Measurements from ENCODE around the gene NDUFA3. TPM values are rescaled to one million over a fixed set of nuclear protein-coding genes. Genes with fewer than 3 reads are reported as not detected.

NDUFA3 gene
- total RNA-seq, 1 donor from 2014 or later, result 135 TPM

GRCh38 chr19:54129617-54129996 lies 27.0 kb downstream of the NDUFA3 start:
- H3K36me3 Mint-ChIP-seq, result peaks cover 24% of the 10 kb centered on the region
- H3K4me3 Mint-ChIP-seq, result no peak overlapping the region
- no peak overlapping the region for H3K27ac Mint-ChIP-seq
- DNase-seq (ENCODE audit: low spot score in 2 of 2, unreplicated experiment in 2 of 2), result no peak
- no peaks in the 10 kb centered on the region for H3K9me3 Mint-ChIP-seq
- no peaks in the 10 kb centered on the region for H3K4me1 Mint-ChIP-seq
- H3K27me3 Mint-ChIP-seq (ENCODE audit: low read depth), result peaks cover 5% of the 10 kb centered on the region
- TF ChIP-seq CTCF (IDR thresholded peaks at IDR 0.05; ENCODE audit: unreplicated experiment), result no peak

- H3K27ac Mint-ChIP-seq, result no peak overlapping the region
- H3K4me1 Mint-ChIP-seq, result peaks cover 9% of the 10 kb centered on the region
- H3K9me3 Mint-ChIP-seq, result no peaks in the 10 kb centered on the region
- H3K4me3 Mint-ChIP-seq, result no peak overlapping the region
- peak in 1 of 2 experiments; percentile 49 for DNase-seq (ENCODE audit: low spot score in 2 of 2, unreplicated experiment in 2 of 2)
- peaks cover 8% of the 10 kb centered on the region for H3K27me3 Mint-ChIP-seq (ENCODE audit: low read depth)
- peaks cover 11% of the 10 kb centered on the region for H3K36me3 Mint-ChIP-seq
- TF ChIP-seq CTCF (IDR thresholded peaks at IDR 0.05; ENCODE audit: unreplicated experiment), result no peak
Observed at GRCh38 chr19:54133312-54133956, 30.8 kb downstream of the NDUFA3 start.

- peaks cover 11% of the 10 kb centered on the region for H3K36me3 Mint-ChIP-seq
- H3K27ac Mint-ChIP-seq, result no peak overlapping the region
- no peaks in the 10 kb centered on the region for H3K9me3 Mint-ChIP-seq
- H3K4me1 Mint-ChIP-seq, result peaks cover 15% of the 10 kb centered on the region
- TF ChIP-seq CTCF (IDR thresholded peaks at IDR 0.05; ENCODE audit: unreplicated experiment), result no peak
- no peak for DNase-seq (ENCODE audit: low spot score in 2 of 2, unreplicated experiment in 2 of 2)
- H3K4me3 Mint-ChIP-seq, result no peak overlapping the region
- peaks cover 8% of the 10 kb centered on the region for H3K27me3 Mint-ChIP-seq (ENCODE audit: low read depth)
Observed at GRCh38 chr19:54133957-54134590, 31.4 kb downstream of the NDUFA3 start.

- no peak for TF ChIP-seq CTCF (IDR thresholded peaks at IDR 0.05; ENCODE audit: unreplicated experiment)
- peaks cover 6% of the 10 kb centered on the region for H3K36me3 Mint-ChIP-seq
- no peak for DNase-seq (ENCODE audit: low spot score in 2 of 2, unreplicated experiment in 2 of 2)
Observed at GRCh38 chr19:54136086-54136863, 33.6 kb downstream of the NDUFA3 start.

GRCh38 chr19:54136864-54137698 lies 34.4 kb downstream of the NDUFA3 start:
- peak overlapping the region; percentile 90 for H3K4me3 Mint-ChIP-seq
- H3K9me3 Mint-ChIP-seq, result no peaks in the 10 kb centered on the region
- no peak for TF ChIP-seq CTCF (IDR thresholded peaks at IDR 0.05; ENCODE audit: unreplicated experiment)
- peaks cover 8% of the 10 kb centered on the region for H3K27me3 Mint-ChIP-seq (ENCODE audit: low read depth)
- H3K36me3 Mint-ChIP-seq, result no peaks in the 10 kb centered on the region
- DNase-seq (ENCODE audit: low spot score in 2 of 2, unreplicated experiment in 2 of 2), result peak; percentile 99 to 100
- peak overlapping the region; percentile 97 for H3K27ac Mint-ChIP-seq
- peaks cover 23% of the 10 kb centered on the region for H3K4me1 Mint-ChIP-seq

More at GRCh38 chr19:54136086-54136863, 33.6 kb downstream of the NDUFA3 start:
- Mint-ChIP-seq H3K27me3 (ENCODE audit: low read depth) (peaks cover 8% of the 10 kb centered on the region), H3K4me3 (peak overlapping the region; percentile 90), H3K4me1 (peaks cover 23% of the 10 kb centered on the region), H3K27ac (peak overlapping the region; percentile 97), H3K9me3 (no peaks in the 10 kb centered on the region)
